GM06990 (cell line): ENCODE results near the gene RPS4Y2.

Experiments used
- DNase-seq: peaks from one replicate; pipeline ENCODE4 v3.0.0-alpha.2; 2011; ENCODE audit not compliant: insufficient read length; ENCODE audit errors: extremely low read depth
- H3K27me3 ChIP-seq: replicated peaks from 2 replicates; pipeline ENCODE4 v1.6.0; 2011; ENCODE audit warnings: low read length; ENCODE audit not compliant: control insufficient read depth, insufficient read depth
- H3K36me3 ChIP-seq: 2 replicates; pipeline ENCODE4 v1.5.1; 2011; ENCODE audit warnings: low read length; ENCODE audit not compliant: control insufficient read depth, insufficient read depth
- H3K4me3 ChIP-seq: replicated peaks from 2 replicates; pipeline ENCODE4 v1.5.1; 2011; ENCODE audit warnings: low read depth, mild to moderate bottlenecking, control low read depth, low read length
- CTCF ChIP-seq: IDR thresholded peaks from 2 replicates; pipeline ENCODE4 v1.5.1; 2011; ENCODE audit warnings: low read length, control low read depth, mild to moderate bottlenecking, inconsistent platforms; ENCODE audit not compliant: insufficient read depth, poor library complexity, severe bottlenecking

RPS4Y2 gene

GRCh38 chrY:20755808-20756207 is at the start of gene RPS4Y2:
RPS4Y2 (plus strand) TSS chrY:20756108; CDS start chrY:20756164, 56 bp downstream.
- DNase-seq, result no peak
- Histone ChIP-seq H3K4me3 (no peak within 1 kb of the TSS), H3K27me3 (no peaks in the 10 kb centered on the region), H3K36me3 (no peaks in the 10 kb centered on the region)
- no peak for TF ChIP-seq CTCF

DNA sequence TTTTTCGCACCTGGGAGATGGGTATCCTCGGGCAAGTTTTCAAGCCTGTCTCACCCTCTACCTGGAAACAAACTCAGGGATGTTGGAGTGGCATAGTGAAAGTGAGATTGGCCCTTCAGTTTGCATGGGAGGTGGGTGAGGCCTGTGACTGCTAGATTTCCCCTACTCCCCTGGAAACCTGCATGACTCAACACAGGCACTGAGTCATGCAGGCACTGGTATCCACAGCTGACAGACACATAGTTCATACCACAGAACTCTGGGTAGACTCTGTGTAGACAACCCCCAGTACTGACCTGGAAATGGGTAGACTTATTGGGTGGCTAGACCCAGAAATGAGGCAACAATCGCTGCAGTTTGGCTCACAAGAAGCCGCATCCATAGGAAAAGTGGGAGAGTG is 41.5 kb upstream of the RPS4Y2 start:
- H3K36me3 ChIP-seq, result no peaks in the 10 kb centered on the region
- H3K4me3 ChIP-seq, result no peak overlapping the region
- no peak for TF ChIP-seq CTCF
- DNase-seq, result no peak
- no peaks in the 10 kb centered on the region for H3K27me3 ChIP-seq

DNA sequence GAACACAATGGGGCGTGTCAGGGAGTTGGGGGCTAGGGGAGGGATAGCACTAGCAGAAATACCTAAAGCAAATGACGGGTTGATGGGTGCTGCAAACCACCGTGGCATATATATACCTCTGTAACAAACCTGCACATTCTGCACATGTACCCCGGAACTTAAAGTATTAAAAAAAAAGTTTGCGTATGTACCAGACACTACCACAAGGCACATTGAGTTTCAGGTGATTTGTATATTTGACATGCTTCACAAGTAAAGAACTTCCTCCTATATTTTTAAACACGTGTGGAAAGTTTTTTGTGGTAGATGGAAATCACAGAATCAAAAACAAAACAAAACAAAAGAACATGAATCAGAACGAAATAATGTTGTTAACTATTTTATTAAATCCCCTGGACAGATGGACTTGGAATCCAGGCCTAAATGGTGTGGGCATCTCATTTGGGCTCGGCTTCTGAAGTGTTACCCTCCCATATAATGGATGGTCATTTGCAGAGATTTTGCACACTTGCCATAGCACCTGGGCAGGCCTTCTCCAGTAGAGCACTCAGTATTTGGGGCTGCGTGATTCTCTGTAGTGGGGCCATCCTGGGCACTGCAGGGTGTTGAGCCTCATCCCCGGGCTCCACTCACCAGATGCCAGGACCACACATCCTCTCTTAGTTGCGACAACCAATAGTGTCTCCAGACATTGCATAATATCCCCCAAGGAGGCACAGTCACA is 29.6 kb upstream of the RPS4Y2 start:
- DNase-seq, result no peak
- Histone ChIP-seq H3K36me3 (no peaks in the 10 kb centered on the region), H3K4me3 (no peak overlapping the region), H3K27me3 (no peaks in the 10 kb centered on the region)
- TF ChIP-seq CTCF, result no peak

DNA sequence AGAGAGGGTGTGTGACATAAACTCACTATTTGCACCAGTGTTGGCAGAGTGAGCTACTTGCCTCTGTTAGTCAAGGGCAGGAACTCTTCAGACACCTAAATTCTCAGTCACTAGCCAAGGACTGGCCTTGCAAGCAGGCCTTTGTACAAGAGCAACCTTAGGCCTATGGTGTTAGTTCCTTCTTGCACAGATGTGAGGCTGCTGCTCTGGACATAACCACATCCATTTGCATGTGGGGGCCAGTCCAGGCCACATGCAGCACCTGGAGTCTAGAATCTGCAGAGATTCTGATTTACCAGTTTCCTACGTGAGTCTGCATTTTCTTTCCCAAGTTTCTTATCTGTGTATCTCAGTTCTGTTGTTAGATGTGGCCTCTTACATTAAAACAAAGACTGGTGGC is 20.7 kb upstream of the RPS4Y2 start:
- TF ChIP-seq CTCF, result no peak
- Histone ChIP-seq H3K4me3 (no peak overlapping the region), H3K27me3 (no peaks in the 10 kb centered on the region), H3K36me3 (no peaks in the 10 kb centered on the region)
- no peak for DNase-seq

DNA sequence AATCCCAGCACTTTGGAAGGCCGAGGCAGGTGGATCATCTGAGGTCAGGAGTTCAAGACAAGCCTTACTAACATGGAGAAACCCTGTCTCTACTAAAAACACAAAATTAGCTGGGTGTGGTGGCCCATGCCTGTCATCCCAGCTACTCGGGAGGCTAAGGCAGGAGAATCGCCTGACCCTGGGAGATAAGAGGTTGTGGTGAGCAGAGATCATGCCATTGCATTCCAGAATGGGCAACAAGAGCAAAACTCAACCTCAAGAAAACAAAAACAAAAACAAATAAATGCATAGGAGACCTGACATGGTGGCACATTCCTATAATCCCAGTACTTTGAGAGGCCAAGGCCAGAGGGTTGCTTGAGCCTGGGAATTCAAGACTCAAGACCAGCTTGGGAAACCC is 16.1 kb upstream of the RPS4Y2 start:
- H3K4me3 ChIP-seq, result no peak overlapping the region
- H3K27me3 ChIP-seq, result no peaks in the 10 kb centered on the region
- no peaks in the 10 kb centered on the region for H3K36me3 ChIP-seq
- no peak for DNase-seq
- no peak for TF ChIP-seq CTCF

DNA sequence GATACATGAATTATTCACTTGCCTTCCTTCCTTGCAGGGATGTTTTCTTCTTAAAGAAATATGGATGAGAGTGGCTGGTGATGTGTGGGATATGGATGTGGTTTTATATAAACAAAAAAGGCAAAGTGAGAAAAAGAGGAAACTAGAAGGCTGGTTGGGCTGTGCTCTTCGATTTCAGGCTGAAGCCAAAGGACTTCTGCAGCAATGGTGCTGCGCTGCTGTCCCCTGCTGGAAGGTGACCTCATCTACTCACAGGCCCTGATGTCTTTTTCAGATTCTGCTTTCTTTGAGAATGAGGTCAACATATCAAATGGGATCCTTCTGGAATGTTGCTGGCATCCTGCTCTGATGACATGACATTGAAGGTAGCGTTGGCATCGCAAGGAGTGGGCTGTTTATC is 15.3 kb upstream of the RPS4Y2 start:
- Histone ChIP-seq H3K4me3 (no peak overlapping the region), H3K27me3 (no peaks in the 10 kb centered on the region), H3K36me3 (no peaks in the 10 kb centered on the region)
- DNase-seq, result no peak
- no peak for TF ChIP-seq CTCF
